Stomach (tissue), 4 donors: Measurements from ENCODE around the gene ZNF785.

ENCODE experiments used
- CTCF ChIP-seq, 7 experiments: fragments of 450-650 bp in 4 of 7; fragments of 200-600 bp in 3 of 7; sonication (generic) in 3 of 7; IDR thresholded peaks; one replicate each; pipeline ENCODE4 v1.5.1; 2016 to 2019; ENCODE audit warnings: antibody characterized with exemption in 7 of 7, control low read depth in 2 of 7, mild to moderate bottlenecking in 1 of 7
- EP300 ChIP-seq: sonication (generic); formaldehyde crosslinking; IDR thresholded peaks from one replicate; pipeline ENCODE4 v1.6.1; 2017; ENCODE audit warnings: antibody characterized with exemption
- POLR2A ChIP-seq, 4 donors: fragments of 450-650 bp; IDR thresholded peaks; one replicate each; pipeline ENCODE4 v1.6.1; 2016; ENCODE audit warnings: antibody characterized with exemption in 4 of 4, control low read depth in 2 of 4, mild to moderate bottlenecking in 1 of 4, moderate library complexity in 1 of 4
- POLR2AphosphoS5 ChIP-seq, 3 donors: sonication (generic); formaldehyde crosslinking; IDR thresholded peaks; one replicate each; pipeline ENCODE4 v1.6.1; 2016; ENCODE audit warnings: antibody characterized with exemption in 3 of 3

- TF ChIP-seq CTCF (IDR thresholded peaks at IDR 0.05) = no peak
- no peak for TF ChIP-seq EP300
- TF ChIP-seq POLR2A (IDR thresholded peaks at IDR 0.05) = no peak
- no peak for TF ChIP-seq POLR2AphosphoS5 (IDR thresholded peaks at IDR 0.05)
Observed at GRCh38 chr16:30561089-30561816, 24.2 kb downstream of the ZNF785 start.
